ENCODE data around the gene JAML. TPM values are rescaled to one million over a fixed set of nuclear protein-coding genes. Genes with fewer than 3 reads are reported as not detected.

The JAML gene
- total and polyA plus RNA-seq, 2 of the 4 experiments (the other 2 are of a cell fraction) = not detected

GRCh38 chr11:118219732-118220131 lies 5.1 kb downstream of the JAML start:
- H4K20me1 ChIP-seq (ENCODE audit: insufficient read depth, low read length) = no peaks in the 10 kb centered on the region
- DNase-seq (no peak), ATAC-seq (ENCODE audit: low read depth) (no peak)
- no CpG with 5 or more reads among the region's 1 CpG for WGBS, 2 experiments (ENCODE audit: extremely low coverage in 2 of 2, insufficient read length in 1 of 2)
- H3K27ac ChIP-seq (ENCODE audit: insufficient read depth, low read length) = no peak overlapping the region
- H2AK9ac ChIP-seq (replicated peaks; ENCODE audit: low read depth, low read length, poor library complexity) = no peak overlapping the region
- no peak overlapping the region for H4K91ac ChIP-seq (ENCODE audit: insufficient read depth, low read depth, low read length)
- H3K36me3 ChIP-seq (ENCODE audit: control insufficient read depth, insufficient read depth, low read length) = no peaks in the 10 kb centered on the region
- dilution Hi-C loops (cut with HindIII; ENCODE audit: low sequenced_read_pairs, unreplicated experiment) = no loop called here
- in situ Hi-C loops (cut with MboI; ENCODE audit: low sequenced_read_pairs) = no loop called here
- H3K4me2 ChIP-seq (ENCODE audit: low read depth, low read length) = no peak overlapping the region
- H4K5ac ChIP-seq (ENCODE audit: low read depth, low read length) = no peak overlapping the region
- ChIA-PET CTCF (no interaction called here), POLR2A (ENCODE audit: unreplicated experiment) (no interaction called here)
- no peak overlapping the region for H4K8ac ChIP-seq (ENCODE audit: low read depth in 2 of 2, low read length in 2 of 2)
- no peaks in the 10 kb centered on the region for H3K79me1 ChIP-seq (ENCODE audit: low read depth in 1 of 2, low read length in 2 of 2)
- intact Hi-C loops (cut with micrococcal nuclease) = no loop called here
- H2AFZ ChIP-seq (replicated peaks; ENCODE audit: low read length, poor library complexity) = no peak overlapping the region
- H3K18ac ChIP-seq (ENCODE audit: low read depth, low read length) = no peak overlapping the region
- no peak overlapping the region for H2BK120ac ChIP-seq (ENCODE audit: low read depth, low read length)
- no peak overlapping the region for H2BK20ac ChIP-seq (ENCODE audit: low read depth, low read length)
- TF ChIP-seq POLR2A (IDR thresholded peaks at IDR 0.05; ENCODE audit: low read depth, low read length) = no peak
- no peak overlapping the region for H3K14ac ChIP-seq (replicated peaks; ENCODE audit: low read depth, low read length)
- no peak overlapping the region for H3K9ac ChIP-seq (ENCODE audit: low read depth, low read length)
- no peak overlapping the region for H3K4ac ChIP-seq (ENCODE audit: low read depth, low read length)
- no peak overlapping the region for H3K23ac ChIP-seq (ENCODE audit: low read depth, low read length)
- BruUV-seq (replicated peaks) = no TSS peak
- H3K27me3 ChIP-seq (ENCODE audit: control insufficient read depth, insufficient read depth, low read length) = peaks cover 7% of the 10 kb centered on the region; the same call in 1 of the 2 replicates
- no peaks in the 10 kb centered on the region for H3K4me1 ChIP-seq (ENCODE audit: control insufficient read depth, insufficient read depth, low read length)
- no peak overlapping the region for H2BK5ac ChIP-seq (ENCODE audit: low read depth, low read length, poor library complexity, severe bottlenecking)
- no peaks in the 10 kb centered on the region for H3K9me1 ChIP-seq (ENCODE audit: insufficient read depth, low read length)
- H2BK15ac ChIP-seq (ENCODE audit: low read depth, low read length) = no peak overlapping the region
- no peaks in the 10 kb centered on the region for H3K9me3 ChIP-seq (ENCODE audit: control insufficient read depth, insufficient read depth, low read length)
- H2AK5ac ChIP-seq (ENCODE audit: low read depth, low read length) = no peak overlapping the region
- H3K56ac ChIP-seq (ENCODE audit: extremely low read depth, insufficient read depth, low read length) = no peak overlapping the region
- no peak overlapping the region for H3K4me3 ChIP-seq (ENCODE audit: insufficient read depth, low read depth, low read length)
